ENCODE results near the gene COX7A1. TPM values are rescaled to one million over a fixed set of nuclear protein-coding genes. Genes with fewer than 3 reads are reported as not detected.
"Not testable (repeated sequence)": the region's sequence is repeated elsewhere in the genome, so short reads cannot be mapped to it uniquely, and the experiment has no call there.

COX7A1 gene
- total and polyA plus RNA-seq, 2 donors: 40.4 to 45.0 TPM

DNA sequence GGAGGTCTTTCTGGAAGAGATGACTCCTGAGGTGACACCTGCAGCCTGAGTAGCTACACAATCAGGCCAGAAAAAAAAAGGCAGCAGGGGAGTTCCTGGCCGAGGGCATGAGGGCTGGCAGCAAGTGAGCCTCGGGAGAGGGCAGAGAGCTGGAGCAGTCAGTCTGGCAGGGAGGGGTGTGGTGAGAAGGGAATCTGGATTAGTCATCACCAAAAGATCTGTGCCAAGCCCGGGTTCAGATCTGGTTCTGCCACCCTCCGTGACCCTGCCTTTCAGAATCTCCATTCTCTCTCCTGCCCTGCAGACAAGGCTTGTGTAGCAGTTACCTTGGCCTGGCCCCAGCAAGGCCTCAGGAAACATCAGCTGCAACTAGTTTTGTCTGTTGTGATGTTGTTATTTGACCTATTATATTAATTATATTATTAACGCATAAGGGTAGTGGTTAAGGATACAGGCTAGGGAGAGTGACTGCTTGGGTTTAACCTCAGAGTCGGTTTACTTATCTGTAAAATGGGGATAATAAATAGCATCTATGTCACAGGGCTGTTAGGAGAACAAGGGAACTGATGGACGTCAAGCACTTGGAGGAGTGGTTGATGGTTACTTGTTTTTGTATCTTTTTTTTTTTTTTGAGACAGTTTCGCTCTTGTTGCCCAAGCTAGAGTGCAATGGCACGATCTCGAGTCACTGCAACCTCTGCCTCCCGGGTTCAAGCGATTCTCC lies 15.1 kb downstream of the COX7A1 start:
- no peak for DNase-seq (ENCODE audit: low read depth in 6 of 9, low spot score in 9 of 9)
- Histone ChIP-seq H3K4me3 (ENCODE audit: low read length in 2 of 2) (no peak overlapping the region), H3K27me3 (ENCODE audit: control insufficient read depth in 2 of 2, insufficient read depth in 1 of 2, low read length in 1 of 2) (no peaks in the 10 kb centered on the region), H3K9me3 (ENCODE audit: control insufficient read depth in 2 of 2, insufficient read depth in 1 of 2, low read length in 1 of 2) (no peaks in the 10 kb centered on the region), H3K27ac (ENCODE audit: low read depth in 1 of 2, low read length in 1 of 2) (peak overlapping the region in 1 of 2 donors; percentile 47), H3K4me1 (ENCODE audit: control insufficient read depth in 2 of 2, insufficient read depth in 2 of 2, low read length in 2 of 2) (peaks cover 7 to 9% of the 10 kb centered on the region in 2 donors), H3K36me3 (ENCODE audit: control insufficient read depth in 2 of 2, insufficient read depth in 2 of 2, low read length in 1 of 2) (peaks cover 0 to under 1% of the 10 kb centered on the region in 2 donors)
- WGBS: 92% methylated on average over 12 of the region's 12 CpGs

DNA sequence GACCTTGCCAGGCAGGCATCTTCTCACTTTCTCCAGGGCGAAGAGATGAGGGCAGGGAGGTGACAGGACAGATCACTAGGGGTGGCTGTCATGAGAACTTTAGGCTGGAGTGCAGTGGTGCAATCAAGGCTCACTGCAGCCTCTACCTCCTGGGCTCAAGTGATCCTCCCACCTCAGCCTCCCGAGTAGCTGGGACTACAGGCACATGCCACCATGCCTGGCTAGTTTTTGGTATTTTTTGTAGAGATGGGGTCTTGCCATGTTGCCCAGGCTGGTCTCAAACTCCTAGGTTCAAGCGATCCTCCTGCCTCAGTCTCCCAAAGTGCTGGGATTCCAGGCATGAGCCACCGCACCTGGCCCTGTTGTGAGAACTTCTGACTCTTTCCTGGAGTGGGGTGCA lies 17.4 kb downstream of the COX7A1 start:
- not testable (repeated sequence) for H3K9me3 ChIP-seq (ENCODE audit: control insufficient read depth in 2 of 2, insufficient read depth in 1 of 2, low read length in 1 of 2); H3K27ac ChIP-seq (ENCODE audit: low read depth in 1 of 2, low read length in 1 of 2); DNase-seq (ENCODE audit: low read depth in 6 of 9, low spot score in 9 of 9); H3K36me3 ChIP-seq (ENCODE audit: control insufficient read depth in 2 of 2, insufficient read depth in 2 of 2, low read length in 1 of 2); H3K4me3 ChIP-seq (ENCODE audit: low read length in 2 of 2); H3K27me3 ChIP-seq (ENCODE audit: control insufficient read depth in 2 of 2, insufficient read depth in 1 of 2, low read length in 1 of 2); H3K4me1 ChIP-seq (ENCODE audit: control insufficient read depth in 2 of 2, insufficient read depth in 2 of 2, low read length in 2 of 2)
- WGBS: 96% methylated on average over 4 of the region's 4 CpGs

DNA sequence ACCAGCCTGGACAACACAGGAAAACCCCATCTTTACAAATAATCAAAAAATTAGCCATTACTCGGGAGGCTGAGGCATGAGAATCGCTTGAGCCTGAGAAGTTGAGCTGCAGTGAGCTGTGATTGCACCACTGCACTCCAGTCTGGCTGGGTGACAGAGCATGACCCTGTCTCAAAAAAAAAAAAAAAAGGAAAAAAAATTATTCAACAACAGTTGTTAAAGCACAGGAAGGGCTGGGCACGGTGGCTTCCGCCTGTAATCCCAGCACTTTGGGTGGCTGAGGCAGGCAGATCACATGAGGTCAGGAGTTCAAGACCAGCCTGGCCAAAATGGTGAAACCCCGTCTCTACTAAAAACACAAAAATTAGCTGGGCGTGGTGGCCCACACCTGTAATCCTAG lies 21.0 kb downstream of the COX7A1 start:
- H3K27ac ChIP-seq (ENCODE audit: low read depth in 1 of 2, low read length in 1 of 2); H3K4me1 ChIP-seq (ENCODE audit: control insufficient read depth in 2 of 2, insufficient read depth in 2 of 2, low read length in 2 of 2); H3K9me3 ChIP-seq (ENCODE audit: control insufficient read depth in 2 of 2, insufficient read depth in 1 of 2, low read length in 1 of 2); H3K36me3 ChIP-seq (ENCODE audit: control insufficient read depth in 2 of 2, insufficient read depth in 2 of 2, low read length in 1 of 2); DNase-seq (ENCODE audit: low read depth in 6 of 9, low spot score in 9 of 9); H3K4me3 ChIP-seq (ENCODE audit: low read length in 2 of 2); H3K27me3 ChIP-seq (ENCODE audit: control insufficient read depth in 2 of 2, insufficient read depth in 1 of 2, low read length in 1 of 2): not testable (repeated sequence)
- WGBS: 83% methylated on average over 6 of the region's 6 CpGs

DNA sequence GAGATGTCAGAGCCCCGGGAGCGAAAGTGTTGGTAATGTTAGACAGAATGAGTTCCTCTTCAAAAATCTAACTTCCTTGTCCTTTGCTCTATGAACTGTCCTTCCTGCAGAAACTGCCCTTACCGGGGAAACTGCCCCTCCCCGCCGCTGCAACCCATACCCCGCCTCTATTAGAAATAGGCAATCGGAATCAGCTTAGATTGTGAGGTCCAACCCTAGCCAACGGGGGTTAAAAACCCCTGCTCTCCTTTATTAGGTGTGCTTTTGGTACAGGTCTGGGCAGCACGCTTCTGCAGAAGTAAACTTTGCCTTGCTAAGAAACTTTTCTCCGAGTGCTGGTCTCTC lies 23.9 kb downstream of the COX7A1 start:
- WGBS: 22% methylated on average over 10 of the region's 10 CpGs
- DNase-seq (ENCODE audit: low read depth in 6 of 9, low spot score in 9 of 9): no peak

DNA sequence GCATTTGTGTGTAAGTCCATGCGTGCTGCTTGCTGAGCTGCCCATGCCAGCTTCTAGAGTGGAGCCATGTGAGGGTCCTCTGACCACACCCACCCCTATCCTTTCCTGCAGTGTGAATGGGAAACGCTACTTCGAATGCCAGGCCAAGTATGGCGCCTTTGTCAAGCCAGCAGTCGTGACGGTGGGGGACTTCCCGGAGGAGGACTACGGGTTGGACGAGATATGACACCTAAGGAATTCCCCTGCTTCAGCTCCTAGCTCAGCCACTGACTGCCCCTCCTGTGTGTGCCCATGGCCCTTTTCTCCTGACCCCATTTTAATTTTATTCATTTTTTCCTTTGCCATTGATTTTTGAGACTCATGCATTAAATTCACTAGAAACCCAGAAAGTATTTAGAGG lies 26.7 kb downstream of the COX7A1 start:
- no peak overlapping the region for H3K27ac ChIP-seq (ENCODE audit: low read depth in 1 of 2, low read length in 1 of 2)
- H3K9me3 ChIP-seq (ENCODE audit: control insufficient read depth in 2 of 2, insufficient read depth in 1 of 2, low read length in 1 of 2): peaks cover 0 to 4% of the 10 kb centered on the region in 2 donors
- H3K4me1 ChIP-seq (ENCODE audit: control insufficient read depth in 2 of 2, insufficient read depth in 2 of 2, low read length in 2 of 2): peaks cover 0 to 8% of the 10 kb centered on the region in 2 donors
- WGBS: 90% methylated on average over 9 of the region's 9 CpGs
- DNase-seq (ENCODE audit: low read depth in 6 of 9, low spot score in 9 of 9): no peak
- H3K27me3 ChIP-seq (ENCODE audit: control insufficient read depth in 2 of 2, insufficient read depth in 1 of 2, low read length in 1 of 2): no peaks in the 10 kb centered on the region
- H3K4me3 ChIP-seq (ENCODE audit: low read length in 2 of 2): no peak overlapping the region
- peaks cover 11 to 32% of the 10 kb centered on the region in 2 donors for H3K36me3 ChIP-seq (ENCODE audit: control insufficient read depth in 2 of 2, insufficient read depth in 2 of 2, low read length in 1 of 2)

More for the DNA sequence above, 23.9 kb downstream of the COX7A1 start:
- Histone ChIP-seq H3K36me3 (ENCODE audit: control insufficient read depth in 2 of 2, insufficient read depth in 2 of 2, low read length in 1 of 2) (peaks cover 5 to 11% of the 10 kb centered on the region in 2 donors), H3K4me3 (ENCODE audit: low read length in 2 of 2) (peak overlapping the region; percentile 48 to 69), H3K4me1 (ENCODE audit: control insufficient read depth in 2 of 2, insufficient read depth in 2 of 2, low read length in 2 of 2) (peaks cover 0 to 8% of the 10 kb centered on the region in 2 donors), H3K9me3 (ENCODE audit: control insufficient read depth in 2 of 2, insufficient read depth in 1 of 2, low read length in 1 of 2) (peaks cover 0 to 4% of the 10 kb centered on the region in 2 donors), H3K27ac (ENCODE audit: low read depth in 1 of 2, low read length in 1 of 2) (peak overlapping the region; percentile 83 to 91), H3K27me3 (ENCODE audit: control insufficient read depth in 2 of 2, insufficient read depth in 1 of 2, low read length in 1 of 2) (no peaks in the 10 kb centered on the region)

DNA sequence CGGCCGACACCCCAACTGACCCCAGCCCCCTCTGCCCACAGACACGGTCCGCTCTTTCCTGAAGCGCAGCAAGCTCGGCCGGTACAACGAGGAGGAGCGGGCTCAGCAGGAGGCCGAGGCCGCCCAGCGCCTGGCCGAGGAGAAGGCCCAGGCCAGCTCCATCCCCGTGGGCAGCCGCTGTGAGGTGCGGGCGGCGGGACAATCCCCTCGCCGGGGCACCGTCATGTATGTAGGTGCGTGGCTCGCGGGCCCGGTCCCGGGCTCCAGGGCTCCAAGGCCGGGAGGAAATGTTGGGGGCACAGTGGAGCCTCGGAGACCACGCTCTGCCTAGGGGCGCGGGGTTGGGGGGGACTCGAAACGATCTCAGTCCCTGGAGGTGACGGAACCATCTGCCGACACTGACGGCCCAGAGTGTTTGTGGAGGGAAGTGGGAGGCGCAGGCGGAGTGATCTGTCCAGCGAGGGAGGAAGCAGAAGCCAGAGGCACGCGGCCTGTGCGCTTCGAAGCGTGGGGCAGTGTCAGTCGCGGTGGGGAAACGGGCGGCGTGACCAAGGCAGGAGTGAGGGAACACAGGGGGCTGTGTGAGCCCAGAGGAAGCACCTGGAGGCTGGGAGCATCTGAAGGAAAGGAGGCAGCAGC lies 30.6 kb downstream of the COX7A1 start:
- H3K27ac ChIP-seq (ENCODE audit: low read depth in 1 of 2, low read length in 1 of 2): no peak overlapping the region
- 91% methylated on average over 49 of the region's 49 CpGs for WGBS
- H3K27me3 ChIP-seq (ENCODE audit: control insufficient read depth in 2 of 2, insufficient read depth in 1 of 2, low read length in 1 of 2): no peaks in the 10 kb centered on the region
- no peak for DNase-seq (ENCODE audit: low read depth in 6 of 9, low spot score in 9 of 9)
- no peaks in the 10 kb centered on the region for H3K9me3 ChIP-seq (ENCODE audit: control insufficient read depth in 2 of 2, insufficient read depth in 1 of 2, low read length in 1 of 2)
- H3K36me3 ChIP-seq (ENCODE audit: control insufficient read depth in 2 of 2, insufficient read depth in 2 of 2, low read length in 1 of 2): peaks cover 19 to 59% of the 10 kb centered on the region in 2 donors
- H3K4me3 ChIP-seq (ENCODE audit: low read length in 2 of 2): no peak overlapping the region
- no peaks in the 10 kb centered on the region for H3K4me1 ChIP-seq (ENCODE audit: control insufficient read depth in 2 of 2, insufficient read depth in 2 of 2, low read length in 2 of 2)

DNA sequence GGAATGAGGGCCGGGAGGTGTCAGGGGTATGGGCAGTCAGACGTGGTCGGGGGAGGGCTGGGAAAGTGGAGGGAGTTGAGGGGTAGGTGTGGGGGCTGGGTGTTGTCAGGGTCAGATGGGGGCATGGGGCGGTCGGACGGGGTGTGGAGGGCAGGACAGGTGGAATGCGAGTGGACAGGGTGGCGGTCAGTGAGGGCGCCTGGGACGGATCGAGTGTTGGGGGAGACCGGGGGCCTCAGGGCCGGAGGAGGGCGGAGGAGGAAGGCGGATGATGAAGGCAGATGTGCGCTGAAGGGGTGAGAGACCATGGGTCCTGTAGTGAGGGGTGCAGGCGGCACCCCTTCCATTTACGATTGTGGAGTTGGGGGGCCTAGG lies 31.3 kb downstream of the COX7A1 start:
- Histone ChIP-seq H3K27ac (ENCODE audit: low read depth in 1 of 2, low read length in 1 of 2) (no peak overlapping the region), H3K9me3 (ENCODE audit: control insufficient read depth in 2 of 2, insufficient read depth in 1 of 2, low read length in 1 of 2) (no peaks in the 10 kb centered on the region), H3K36me3 (ENCODE audit: control insufficient read depth in 2 of 2, insufficient read depth in 2 of 2, low read length in 1 of 2) (peaks cover 19 to 60% of the 10 kb centered on the region in 2 donors), H3K27me3 (ENCODE audit: control insufficient read depth in 2 of 2, insufficient read depth in 1 of 2, low read length in 1 of 2) (no peaks in the 10 kb centered on the region), H3K4me3 (ENCODE audit: low read length in 2 of 2) (no peak overlapping the region), H3K4me1 (ENCODE audit: control insufficient read depth in 2 of 2, insufficient read depth in 2 of 2, low read length in 2 of 2) (peaks cover 5% of the 10 kb centered on the region in 2 donors)
- DNase-seq (ENCODE audit: low read depth in 6 of 9, low spot score in 9 of 9): no peak
- WGBS: 97% methylated on average over 18 of the region's 18 CpGs

DNA sequence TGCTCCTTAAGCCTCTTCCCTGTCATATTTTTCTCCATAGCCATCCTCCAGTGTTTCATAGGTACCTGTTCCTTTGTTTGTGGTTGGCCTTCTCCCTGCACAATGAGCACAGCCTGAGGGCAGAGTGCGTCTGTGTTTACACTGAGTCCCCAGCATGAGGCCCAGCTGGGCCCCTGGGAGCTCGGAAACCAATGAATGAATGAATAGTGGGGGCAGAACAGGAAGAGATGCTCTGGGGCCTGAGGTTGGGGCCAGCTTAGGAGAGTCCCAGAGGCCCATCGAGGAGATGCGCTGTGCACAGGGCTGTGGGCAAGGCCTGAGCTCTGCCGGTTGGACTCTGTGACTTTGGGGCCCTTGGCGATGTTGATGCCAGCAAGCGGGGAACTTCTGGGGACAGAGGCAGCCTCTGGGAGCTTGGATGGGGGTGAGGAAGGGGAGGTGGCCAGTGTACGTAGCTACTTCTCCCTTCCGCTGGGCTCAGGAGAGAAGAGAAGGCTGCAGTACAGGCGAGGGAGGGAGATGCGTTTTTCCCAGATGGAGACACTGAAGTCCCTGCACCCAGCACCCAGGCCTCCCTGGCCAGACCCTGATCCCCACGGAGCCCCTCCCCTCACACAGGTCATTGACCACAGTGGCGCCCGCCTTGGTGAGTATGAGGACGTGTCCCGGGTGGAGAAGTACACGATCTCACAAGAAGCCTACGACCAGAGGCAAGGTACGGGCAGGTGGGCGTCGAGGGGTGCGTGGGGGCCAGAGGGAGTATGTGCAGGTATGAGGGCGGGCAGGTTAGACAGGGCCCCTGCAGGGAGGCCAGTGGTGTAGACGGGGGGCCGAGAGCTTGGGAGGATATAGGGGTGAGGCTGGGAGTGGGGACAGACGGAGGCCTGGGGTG lies 31.9 kb downstream of the COX7A1 start:
- Histone ChIP-seq H3K27ac (ENCODE audit: low read depth in 1 of 2, low read length in 1 of 2) (no peak overlapping the region), H3K4me3 (ENCODE audit: low read length in 2 of 2) (no peak overlapping the region), H3K36me3 (ENCODE audit: control insufficient read depth in 2 of 2, insufficient read depth in 2 of 2, low read length in 1 of 2) (peaks cover 17 to 54% of the 10 kb centered on the region in 2 donors), H3K27me3 (ENCODE audit: control insufficient read depth in 2 of 2, insufficient read depth in 1 of 2, low read length in 1 of 2) (no peaks in the 10 kb centered on the region), H3K4me1 (ENCODE audit: control insufficient read depth in 2 of 2, insufficient read depth in 2 of 2, low read length in 2 of 2) (peaks cover 7% of the 10 kb centered on the region in 2 donors), H3K9me3 (ENCODE audit: control insufficient read depth in 2 of 2, insufficient read depth in 1 of 2, low read length in 1 of 2) (no peaks in the 10 kb centered on the region)
- WGBS: 95% methylated on average over 26 of the region's 26 CpGs
- DNase-seq (ENCODE audit: low read depth in 6 of 9, low spot score in 9 of 9): no peak

DNA sequence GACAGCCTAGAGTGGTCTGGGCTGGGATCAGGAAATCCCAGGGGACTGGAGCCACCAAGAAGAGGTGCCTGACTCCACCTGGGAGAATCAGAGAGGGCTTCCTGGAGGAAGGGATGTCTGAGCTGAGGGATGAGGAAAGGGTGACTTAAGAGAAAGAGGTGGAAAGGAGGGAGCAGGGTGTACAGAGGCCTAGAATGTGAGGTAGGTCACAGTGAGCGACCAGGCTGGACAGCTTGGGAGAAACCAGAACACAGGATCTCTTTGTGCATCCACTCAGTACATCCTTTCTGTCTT lies 36.0 kb downstream of the COX7A1 start:
- H3K9me3 ChIP-seq (ENCODE audit: control insufficient read depth in 2 of 2, insufficient read depth in 1 of 2, low read length in 1 of 2): no peaks in the 10 kb centered on the region
- WGBS: 100% methylated on average over 1 of the region's 1 CpG
- H3K36me3 ChIP-seq (ENCODE audit: control insufficient read depth in 2 of 2, insufficient read depth in 2 of 2, low read length in 1 of 2): peaks cover 15 to 50% of the 10 kb centered on the region in 2 donors
- DNase-seq (ENCODE audit: low read depth in 6 of 9, low spot score in 9 of 9): no peak
- H3K27ac ChIP-seq (ENCODE audit: low read depth in 1 of 2, low read length in 1 of 2): peak overlapping the region; percentile 31 to 95
- peaks cover 13 to 20% of the 10 kb centered on the region in 2 donors for H3K4me1 ChIP-seq (ENCODE audit: control insufficient read depth in 2 of 2, insufficient read depth in 2 of 2, low read length in 2 of 2)
- no peaks in the 10 kb centered on the region for H3K27me3 ChIP-seq (ENCODE audit: control insufficient read depth in 2 of 2, insufficient read depth in 1 of 2, low read length in 1 of 2)
- peak overlapping the region; percentile 75 to 84 for H3K4me3 ChIP-seq (ENCODE audit: low read length in 2 of 2)
